PFSK-1 (cell line): ENCODE data around the gene ZNF80.

Experiments
- FOXP2 ChIP-seq: optimal IDR thresholded peaks from 2 replicates; pipeline ENCODE3; 2011; ENCODE audit warnings: borderline replicate concordance, control low read depth, inconsistent platforms; ENCODE audit not compliant: insufficient read depth; ENCODE audit errors: extremely low read length, extremely low read depth
- POLR2AphosphoS5 ChIP-seq: IDR thresholded peaks from 2 replicates; pipeline ENCODE4 v1.6.1; 2012; ENCODE audit warnings: low read depth, mild to moderate bottlenecking, control low read depth, low read length, moderate library complexity
- REST ChIP-seq, 2 experiments: IDR thresholded peaks; 2 replicates each; pipeline versions ENCODE4 v1.6.1 to v1.8.0; 2011 to 2012; ENCODE audit warnings: low read depth in 2 of 2, low read length in 2 of 2, control low read depth in 1 of 2, inconsistent platforms in 1 of 2, mild to moderate bottlenecking in 1 of 2, moderate library complexity in 1 of 2; ENCODE audit not compliant: insufficient read depth in 1 of 2
- SIN3A ChIP-seq: IDR thresholded peaks from 2 replicates; pipeline ENCODE4 v1.6.1; 2012; ENCODE audit warnings: mild to moderate bottlenecking, low read length, moderate library complexity, borderline replicate concordance; ENCODE audit not compliant: insufficient read depth
- TAF1 ChIP-seq: IDR thresholded peaks from 2 replicates; pipeline ENCODE4 v1.6.1; 2012; ENCODE audit warnings: low read length, control low read depth, borderline replicate concordance; ENCODE audit not compliant: insufficient read depth

The ZNF80 gene

DNA sequence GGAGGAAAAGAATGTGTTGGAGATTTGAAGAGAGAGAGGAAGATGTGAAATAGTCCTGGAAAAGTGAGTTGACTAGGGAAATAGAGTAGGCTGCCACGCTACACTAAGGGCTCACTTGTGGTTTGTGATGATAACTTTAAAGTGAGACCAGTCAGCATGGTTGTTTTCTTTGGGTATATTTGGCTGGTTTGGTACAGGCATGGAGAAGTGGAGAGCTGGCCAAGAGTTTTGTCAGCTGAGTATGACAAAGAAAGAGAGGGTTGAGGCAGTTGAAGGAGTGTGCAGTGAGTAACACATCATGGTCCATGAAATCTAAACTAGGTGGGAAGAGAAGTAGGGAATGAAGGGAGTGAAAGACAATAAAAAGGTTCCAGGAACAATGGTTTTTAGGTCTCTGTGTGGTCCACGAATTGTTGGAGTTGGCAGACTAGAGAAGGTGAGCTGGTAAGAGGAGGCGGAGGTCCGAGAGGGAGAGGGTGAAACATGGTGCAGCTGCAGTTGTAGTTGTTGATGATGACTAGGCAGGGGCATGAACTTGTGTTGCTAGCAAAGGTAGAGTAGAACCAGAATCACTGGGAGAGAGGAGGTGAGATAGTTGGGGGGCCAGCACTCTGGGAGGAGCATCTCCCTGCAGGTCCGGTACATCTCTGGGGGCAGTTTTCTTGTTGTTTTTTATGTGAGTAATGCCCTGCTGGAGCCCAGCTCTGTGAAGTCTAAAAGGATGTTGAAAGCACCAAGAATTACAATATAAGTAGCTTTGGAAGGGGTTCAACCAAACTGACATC is 21.0 kb downstream of the ZNF80 start:
- TF ChIP-seq TAF1 (no peak), SIN3A (no peak)

- TF ChIP-seq TAF1: no peak
- no peak for TF ChIP-seq REST (IDR thresholded peaks at IDR 0.05; ENCODE audit: insufficient read depth in 1 of 2, low read depth in 2 of 2, low read length in 2 of 2)
- TF ChIP-seq FOXP2: no peak
- no peak for TF ChIP-seq SIN3A
- TF ChIP-seq POLR2AphosphoS5: no peak
Measured at GRCh38 chr3:114214542-114215341, 22.6 kb downstream of the ZNF80 start.

- TF ChIP-seq REST (IDR thresholded peaks at IDR 0.05; ENCODE audit: insufficient read depth in 1 of 2, low read depth in 2 of 2, low read length in 2 of 2) (no peak), SIN3A (peak; percentile 14; the same call in 1 of the 2 replicates), TAF1 (no peak), POLR2AphosphoS5 (no peak), FOXP2 (peak; percentile 86)
Measured at GRCh38 chr3:114213627-114214541, 23.5 kb downstream of the ZNF80 start.

DNA sequence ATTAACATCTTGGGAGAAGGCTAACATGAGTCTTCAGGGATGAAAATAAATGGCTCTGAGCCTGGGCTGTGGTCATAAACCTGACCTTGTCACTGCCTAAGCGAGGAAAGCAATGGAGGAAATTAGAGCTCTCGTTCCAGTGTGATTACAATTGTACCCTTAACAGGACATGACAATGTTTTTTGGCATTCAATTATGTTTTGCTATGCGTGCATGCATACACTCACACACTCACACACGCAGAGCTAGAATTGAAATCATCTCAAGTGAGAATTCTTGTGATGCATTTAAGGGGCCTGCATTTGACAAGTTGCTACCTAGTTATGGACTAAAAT is 24.1 kb downstream of the ZNF80 start:
- TF ChIP-seq SIN3A (no peak), POLR2AphosphoS5 (no peak), REST (IDR thresholded peaks at IDR 0.05; ENCODE audit: insufficient read depth in 1 of 2, low read depth in 2 of 2, low read length in 2 of 2) (no peak), TAF1 (no peak), FOXP2 (no peak)

GRCh38 chr3:114212646-114213045 is 24.7 kb downstream of the ZNF80 start:
- TF ChIP-seq FOXP2 (no peak), SIN3A (no peak), REST (IDR thresholded peaks at IDR 0.05; ENCODE audit: insufficient read depth in 1 of 2, low read depth in 2 of 2, low read length in 2 of 2) (no peak)
